ENCODE results near the gene RNF130. TPM values are rescaled to one million over a fixed set of nuclear protein-coding genes. Genes with fewer than 3 reads are reported as not detected.

Gene RNF130
- total and polyA plus RNA-seq, 9 of the 15 experiments (the other 6 are each of a cell fraction or from before 2014, with no cell fraction given), result 5.8 to 39.4 (median 27.1) TPM

- Histone ChIP-seq H3K4me3 (no peak overlapping the region; the same call in 1 of the 2 replicates), H3K4me1 (replicated peaks in 1 of 2; ENCODE audit: control insufficient read depth in 2 of 2, insufficient read depth in 2 of 2, low read length in 2 of 2) (peaks cover 4 to 40% of the 10 kb centered on the region in 2 experiments), H3K36me3 (ENCODE audit: control insufficient read depth, insufficient read depth, low read length) (no peaks in the 10 kb centered on the region; the same call in 2 of the 3 replicates), H3K9me1 (ENCODE audit: control insufficient read depth, insufficient read depth, low read length) (no peaks in the 10 kb centered on the region), H3K79me2 (ENCODE audit: control insufficient read depth, insufficient read depth, low read length) (no peaks in the 10 kb centered on the region), H3K4me2 (ENCODE audit: insufficient read depth, low read length) (peak overlapping the region; percentile 62), H3K9me3 (replicated peaks; ENCODE audit: control insufficient read depth, insufficient read depth, low read depth, low read length) (no peaks in the 10 kb centered on the region), H3K27me3 (ENCODE audit: control insufficient read depth in 2 of 2, insufficient read depth in 2 of 2, low read length in 2 of 2) (no peaks in the 10 kb centered on the region), H3K9ac (ENCODE audit: insufficient read depth in 1 of 2, low read depth in 2 of 2, low read length in 2 of 2) (peak overlapping the region in 1 of 2 experiments; percentile 46; a peak in 3 of 4 replicates), H3K27ac (ENCODE audit: extremely low read depth, low read depth, low read length) (peak overlapping the region; percentile 72), H2AFZ (ENCODE audit: low read depth, low read length) (peak overlapping the region; percentile 69), H4K20me1 (replicated peaks; ENCODE audit: control insufficient read depth, insufficient read depth, low read length) (no peaks in the 10 kb centered on the region)
- ATAC-seq (peak; percentile 96), DNase-seq (ENCODE audit: extremely low read depth in 1 of 4, low spot score in 3 of 4) (peak; percentile 30 to 87 (median 60)), FAIRE-seq (peak; percentile 87)
- 7% methylated on average over 8 of the region's 8 CpGs for WGBS (ENCODE audit: insufficient coverage, low coverage, missing lambda C conversion rate)
- intact Hi-C loops (cut with micrococcal nuclease), result no loop called here
- BruUV-seq (replicated peaks), result no TSS peak
- in situ Hi-C loops (cut with MboI), result no loop called here
- ChIA-PET POLR2A (interaction anchor here (1.2 kb wide), 1 partner anchor 10 kb away, joined by 4 read pairs; no protein-coding TSS in a partner anchor), CTCF (ENCODE audit: low intra/inter-chr PET ratio) (no interaction called here)
- TF ChIP-seq KLF16 (IDR thresholded peaks at IDR 0.05) (0 out of 2 replicates have a peak, but pooled peaks have one; percentile 27), KDM5B (IDR thresholded peaks at IDR 0.05; ENCODE audit: insufficient replicate concordance, low read depth, low read length) (peak; percentile 33), GATA2 (CRISPR knock-in tag; IDR thresholded peaks at IDR 0.05) (peak; percentile 66), CBFA2T2 (conservative IDR thresholded peaks at IDR 0.05) (peak; percentile 59), UBTF (IDR thresholded peaks at IDR 0.05; ENCODE audit: borderline replicate concordance in 1 of 2, low read depth in 2 of 2, low read length in 2 of 2) (peak; percentile 59 to 61; a peak in 2 of 4 replicates), RAD21 (CRISPR knock-in tag; conservative IDR thresholded peaks at IDR 0.05 in 1 of 2, IDR thresholded peaks at IDR 0.05 in 1 of 2) (peak in 1 of 2 experiments; percentile 16; a peak in 1 of 4 replicates), RUNX1 (IDR thresholded peaks at IDR 0.05; ENCODE audit: low read depth) (no peak), CBFA2T3 (IDR thresholded peaks at IDR 0.05) (peak; percentile 80), CBX5 (IDR thresholded peaks at IDR 0.05; ENCODE audit: borderline replicate concordance, low read depth) (peak; percentile 31; the same call in 1 of the 2 replicates), POLR2AphosphoS5 (IDR thresholded peaks at IDR 0.05; ENCODE audit: control insufficient read depth, insufficient read depth, low read depth, low read length) (peak; percentile 58), ZNF197 (CRISPR knock-in tag; IDR thresholded peaks at IDR 0.05; ENCODE audit: low read depth) (no peak), VEZF1 (CRISPR knock-in tag; IDR thresholded peaks at IDR 0.05) (peak; percentile 12; the same call in 1 of the 2 replicates)
- TF ChIP-seq, protein P1, sequence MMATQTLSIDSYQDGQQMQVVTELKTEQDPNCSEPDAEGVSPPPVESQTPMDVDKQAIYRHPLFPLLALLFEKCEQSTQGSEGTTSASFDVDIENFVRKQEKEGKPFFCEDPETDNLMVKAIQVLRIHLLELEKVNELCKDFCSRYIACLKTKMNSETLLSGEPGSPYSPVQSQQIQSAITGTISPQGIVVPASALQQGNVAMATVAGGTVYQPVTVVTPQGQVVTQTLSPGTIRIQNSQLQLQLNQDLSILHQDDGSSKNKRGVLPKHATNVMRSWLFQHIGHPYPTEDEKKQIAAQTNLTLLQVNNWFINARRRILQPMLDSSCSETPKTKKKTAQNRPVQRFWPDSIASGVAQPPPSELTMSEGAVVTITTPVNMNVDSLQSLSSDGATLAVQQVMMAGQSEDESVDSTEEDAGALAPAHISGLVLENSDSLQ (IDR thresholded peaks at IDR 0.05), result peak; percentile 33; the same call in 1 of the 2 replicates
- TF ChIP-seq, protein P2, sequence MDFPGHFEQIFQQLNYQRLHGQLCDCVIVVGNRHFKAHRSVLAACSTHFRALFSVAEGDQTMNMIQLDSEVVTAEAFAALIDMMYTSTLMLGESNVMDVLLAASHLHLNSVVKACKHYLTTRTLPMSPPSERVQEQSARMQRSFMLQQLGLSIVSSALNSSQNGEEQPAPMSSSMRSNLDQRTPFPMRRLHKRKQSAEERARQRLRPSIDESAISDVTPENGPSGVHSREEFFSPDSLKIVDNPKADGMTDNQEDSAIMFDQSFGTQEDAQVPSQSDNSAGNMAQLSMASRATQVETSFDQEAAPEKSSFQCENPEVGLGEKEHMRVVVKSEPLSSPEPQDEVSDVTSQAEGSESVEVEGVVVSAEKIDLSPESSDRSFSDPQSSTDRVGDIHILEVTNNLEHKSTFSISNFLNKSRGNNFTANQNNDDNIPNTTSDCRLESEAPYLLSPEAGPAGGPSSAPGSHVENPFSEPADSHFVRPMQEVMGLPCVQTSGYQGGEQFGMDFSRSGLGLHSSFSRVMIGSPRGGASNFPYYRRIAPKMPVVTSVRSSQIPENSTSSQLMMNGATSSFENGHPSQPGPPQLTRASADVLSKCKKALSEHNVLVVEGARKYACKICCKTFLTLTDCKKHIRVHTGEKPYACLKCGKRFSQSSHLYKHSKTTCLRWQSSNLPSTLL (IDR thresholded peaks at IDR 0.05), result no peak
Observed at GRCh38 chr5:180007582-180007981, 64.0 kb downstream of the RNF130 start.
